ENCODE data around the gene TPM2. TPM values are rescaled to one million over a fixed set of nuclear protein-coding genes. Genes with fewer than 3 reads are reported as not detected.

The TPM2 gene
- total RNA-seq, 2 experiments from 2014 or later: 3.7 to 3.9 TPM

- ChIA-PET POLR2A (no interaction called here), CTCF (interaction anchor here (1.3 to 1.6 kb wide), 2 partner anchors 75 to 87 kb away, joined by 3 to 6 read pairs; partner anchors contain the start of genes SIT1 and SPAG8)
These were observed 35.6 kb upstream of the TPM2 start for GRCh38 chr9:35725362-35725761.

- POLR2A ChIA-PET: no interaction called here
- CTCF ChIA-PET: no interaction called here
These were observed 34.2 kb upstream of the TPM2 start for GRCh38 chr9:35723908-35724307.

DNA sequence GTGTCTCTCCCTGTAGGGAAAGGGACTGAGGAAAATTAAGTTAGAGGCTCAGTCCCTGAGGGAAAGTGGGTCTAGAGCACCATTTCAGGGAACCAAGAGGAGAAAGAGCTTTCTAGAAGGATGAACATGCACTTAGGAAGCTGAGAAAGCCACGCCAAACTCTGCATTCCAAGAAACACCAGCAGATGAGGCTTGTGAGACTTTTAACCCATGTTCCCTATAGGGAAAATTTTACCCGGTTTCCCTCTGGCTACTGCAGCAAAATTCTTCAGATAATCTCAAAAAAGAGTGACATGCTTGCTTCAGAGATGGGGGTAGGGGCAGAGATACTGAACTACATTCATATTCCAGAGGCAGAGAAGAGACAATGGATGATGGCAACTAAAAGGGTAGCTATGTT, 33.7 kb upstream of the TPM2 start:
- ChIA-PET CTCF (no interaction called here), POLR2A (no interaction called here)

- ChIA-PET POLR2A (interaction anchor here (0.6 kb wide), 1 partner anchor 33 kb away, joined by 4 read pairs; no protein-coding TSS in a partner anchor), CTCF (no interaction called here)
These were observed 29.8 kb upstream of the TPM2 start for GRCh38 chr9:35719546-35719945.

GRCh38 chr9:35718721-35719511, 29.2 kb upstream of the TPM2 start:
- ChIA-PET CTCF (interaction anchor here (2.5 kb wide), 1 partner anchor 23 kb away, joined by 11 read pairs; no protein-coding TSS in a partner anchor), POLR2A (interaction anchor here (0.6 kb wide), 1 partner anchor 32 kb away, joined by 4 read pairs; no protein-coding TSS in a partner anchor)

GRCh38 chr9:35717132-35717870, 27.6 kb upstream of the TPM2 start:
- CTCF ChIA-PET: interaction anchor here (0.6 to 2.5 kb wide), 3 partner anchors 21 to 128 kb away, joined by 3 to 11 read pairs (median 3); no protein-coding TSS in a partner anchor

GRCh38 chr9:35716230-35716629, 26.5 kb upstream of the TPM2 start:
- POLR2A ChIA-PET: interaction anchor here (1.1 kb wide), 1 partner anchor 12 kb away, joined by 3 read pairs; no protein-coding TSS in a partner anchor
- CTCF ChIA-PET: interaction anchor here (1.0 to 2.5 kb wide), 2 partner anchors 20 kb away, joined by 4 to 11 read pairs; no protein-coding TSS in a partner anchor

More at GRCh38 chr9:35717132-35717870, 27.6 kb upstream of the TPM2 start:
- POLR2A ChIA-PET: no interaction called here

- POLR2A ChIA-PET: no interaction called here
- CTCF ChIA-PET: interaction anchor here (1.6 kb wide), 1 partner anchor 13 kb away, joined by 5 read pairs; no protein-coding TSS in a partner anchor
These were observed 25.0 kb upstream of the TPM2 start for GRCh38 chr9:35714579-35715252.

DNA sequence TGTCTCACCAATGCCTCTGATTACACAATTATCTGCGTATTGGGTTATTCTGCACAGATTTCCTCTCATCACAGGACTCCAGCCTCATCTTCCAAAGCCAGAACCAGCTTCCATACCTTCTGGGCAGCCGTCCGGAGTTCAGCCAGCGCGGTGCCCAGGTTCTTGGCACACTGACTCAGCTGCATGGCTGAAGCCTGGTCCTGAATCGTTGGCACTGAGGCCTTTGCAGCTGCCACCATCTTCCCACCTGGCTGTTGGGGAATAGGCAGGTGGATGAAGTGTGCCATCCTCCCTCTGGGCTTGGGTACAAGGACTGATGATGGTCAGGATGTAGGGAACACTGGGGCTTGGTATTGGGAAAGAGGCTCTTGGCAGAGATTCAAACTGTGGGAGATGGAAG, 24.4 kb upstream of the TPM2 start:
- ChIA-PET POLR2A (no interaction called here), CTCF (interaction anchor here (1.6 kb wide), 1 partner anchor 14 kb away, joined by 5 read pairs; no protein-coding TSS in a partner anchor)

- POLR2A ChIA-PET: no interaction called here
- CTCF ChIA-PET: interaction anchor here (1.6 to 1.8 kb wide), 2 partner anchors 14 to 17 kb away, joined by 5 to 7 read pairs; no protein-coding TSS in a partner anchor
These were observed 23.9 kb upstream of the TPM2 start for GRCh38 chr9:35713578-35713977.

GRCh38 chr9:35712762-35713400, 23.2 kb upstream of the TPM2 start:
- CTCF ChIA-PET: interaction anchor here (0.5 to 1.8 kb wide), 4 partner anchors 9 to 54 kb away, joined by 3 to 7 read pairs (median 4); partner anchors contain the start of gene CCDC107
- POLR2A ChIA-PET: interaction anchor here (0.6 kb wide), 1 partner anchor 17 kb away, joined by 6 read pairs; no protein-coding TSS in a partner anchor

DNA sequence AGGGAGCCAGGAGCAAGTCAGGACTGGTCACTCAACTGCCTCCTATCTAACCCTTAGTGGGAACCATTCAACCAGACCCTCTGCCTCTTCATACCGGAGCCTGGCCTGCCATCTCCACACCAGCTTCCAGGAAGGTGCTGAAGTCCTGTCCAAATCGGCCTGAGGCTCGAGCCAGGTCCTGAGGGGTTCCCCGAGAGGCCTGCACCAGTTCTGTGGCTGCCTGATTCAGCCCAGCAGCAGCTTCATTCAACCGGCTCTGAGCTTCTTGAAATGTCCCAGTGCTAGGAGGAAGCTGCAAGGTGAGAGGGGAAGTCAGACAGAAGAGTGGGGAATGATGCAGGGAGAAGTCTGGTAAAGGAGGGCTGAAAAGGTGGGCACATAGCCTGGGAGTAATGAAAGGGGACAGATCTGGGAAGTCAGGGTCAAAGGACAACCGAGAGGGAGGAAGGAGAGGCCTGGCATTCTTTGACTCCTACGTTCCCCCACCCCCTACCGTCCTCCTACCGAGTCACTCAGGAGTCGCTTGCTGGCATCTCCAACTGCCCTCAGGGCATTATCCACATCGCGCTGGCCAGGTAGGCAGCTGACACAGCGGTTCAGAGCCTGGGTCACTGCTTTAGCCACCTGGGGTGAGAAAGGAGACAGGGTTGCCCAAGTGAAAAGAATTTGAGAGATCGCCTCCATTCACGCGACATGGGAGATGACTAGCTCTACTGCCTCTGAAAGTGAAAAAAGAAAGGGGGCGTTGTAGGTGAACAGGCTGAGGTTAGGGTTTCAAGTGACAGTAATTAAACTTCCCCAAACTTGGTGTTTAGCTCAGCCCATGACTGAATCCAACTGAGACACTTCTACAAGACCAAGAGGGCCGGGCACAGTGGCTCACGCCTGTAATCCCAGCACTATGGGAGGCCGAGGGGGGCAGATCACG, 22.0 kb upstream of the TPM2 start:
- POLR2A ChIA-PET: interaction anchor here (0.7 kb wide), 1 partner anchor 117 kb away, joined by 6 read pairs; the partner anchor contains the start of gene TMEM8B

GRCh38 chr9:35710818-35711500, 21.2 kb upstream of the TPM2 start:
- ChIA-PET CTCF (interaction anchor here (1.1 kb wide), 2 partner anchors 14 to 19 kb away, joined by 3 to 7 read pairs; no protein-coding TSS in a partner anchor), POLR2A (no interaction called here)

More for the DNA sequence above, 22.0 kb upstream of the TPM2 start:
- CTCF ChIA-PET: interaction anchor here (0.5 to 1.8 kb wide), 7 partner anchors 7 to 64 kb away, joined by 3 to 7 read pairs (median 3); partner anchors contain the start of gene CCDC107

DNA sequence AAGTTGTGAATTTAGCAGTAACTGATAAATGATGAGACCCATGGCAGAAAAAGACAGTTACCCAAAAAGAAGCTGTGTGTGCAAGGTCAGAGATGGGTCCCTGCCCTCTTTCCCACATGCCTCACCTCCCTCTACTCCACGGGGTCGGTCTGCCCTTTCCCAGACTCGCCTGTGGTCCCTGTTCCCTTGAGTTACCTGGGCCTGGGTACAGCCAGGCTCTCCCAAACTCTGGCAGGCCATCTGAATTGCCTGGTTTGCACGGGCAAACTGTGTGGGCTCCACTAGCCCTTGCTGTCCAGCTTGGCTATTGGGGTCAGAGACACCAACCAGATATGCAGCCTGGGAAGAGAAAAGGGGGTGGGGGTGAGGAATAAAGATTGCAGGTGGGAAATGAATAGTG, 18.4 kb upstream of the TPM2 start:
- POLR2A ChIA-PET: interaction anchor here (0.5 kb wide), 1 partner anchor 588 kb away, joined by 4 read pairs; no protein-coding TSS in a partner anchor
- CTCF ChIA-PET: interaction anchor here (1.1 to 4.1 kb wide), 2 partner anchors 11 to 19 kb away, joined by 3 to 21 read pairs; no protein-coding TSS in a partner anchor

GRCh38 chr9:35706951-35707350, 17.2 kb upstream of the TPM2 start:
- POLR2A ChIA-PET: no interaction called here
- CTCF ChIA-PET: interaction anchor here (4.1 kb wide), 1 partner anchor 10 kb away, joined by 21 read pairs; no protein-coding TSS in a partner anchor

GRCh38 chr9:35705836-35706430, 16.2 kb upstream of the TPM2 start:
- CTCF ChIA-PET: interaction anchor here (1.5 to 4.1 kb wide), 2 partner anchors 9 to 48 kb away, joined by 5 to 21 read pairs; partner anchors contain the start of genes CCDC107 and RMRP
- POLR2A ChIA-PET: no interaction called here

Measured in activated CD8-positive, alpha-beta memory T cell treated with anti-CD3 and anti-CD28 coated beads for 36 hours (primary cell).